IMR-90 (cell line): ENCODE results near the gene TNNC1. TPM values are rescaled to one million over a fixed set of nuclear protein-coding genes. Genes with fewer than 3 reads are reported as not detected.

Source experiments
- ATAC-seq: fragments of 200-7000 bp; cut with Tn5 transposase; 2 replicates; pipeline ENCODE4 v1.9.1; 2020; ENCODE audit warnings: low read depth, mild to moderate bottlenecking, moderate library complexity
- BruUV-seq: library from RNA; stranded (reverse); fragments of 400-500 nt; replicated peaks from 2 replicates; lab custom pipeline; 2021; lab: Mats Ljungman, UMichigan
- CTCF ChIA-PET: fragments of 300-600 bp; formaldehyde crosslinking; extraction: SDS; loops from one replicate; lab custom pipeline; 2021; ENCODE audit warnings: antibody characterized with exemption; lab: Yijun Ruan, JAX
- POLR2A ChIA-PET: fragments of 300-600 bp; sonication (Branson Sonifier 250); formaldehyde crosslinking; loops from one replicate; lab custom pipeline; 2022; ENCODE audit warnings: antibody characterized with exemption; ENCODE audit not compliant: unreplicated experiment; lab: Charles Lee
- DNase-seq: peaks from one replicate; pipeline ENCODE4 v3.0.0; 2013
- H2AFZ ChIP-seq: replicated peaks from 2 replicates; pipeline ENCODE3; 2013; ENCODE audit warnings: low read length, mild to moderate bottlenecking; ENCODE audit not compliant: poor library complexity
- H2AK5ac ChIP-seq: 2 replicates; pipeline ENCODE4 v1.6.1; 2013; ENCODE audit warnings: low read depth, low read length, inconsistent platforms
- H2AK9ac ChIP-seq: replicated peaks from 2 replicates; pipeline ENCODE3; 2013; ENCODE audit warnings: mild to moderate bottlenecking, low read depth, low read length, moderate library complexity; ENCODE audit not compliant: poor library complexity
- H2BK120ac ChIP-seq: 2 replicates; pipeline ENCODE4 v1.6.1; 2013; ENCODE audit warnings: low read depth, low read length, inconsistent platforms
- H2BK15ac ChIP-seq: 3 replicates; pipeline ENCODE4 v1.6.1; 2013; ENCODE audit warnings: low read depth, low read length, inconsistent platforms
- H2BK20ac ChIP-seq: 2 replicates; pipeline ENCODE4 v1.6.1; 2013; ENCODE audit warnings: low read depth, mild to moderate bottlenecking, inconsistent platforms, low read length, moderate library complexity
- H2BK5ac ChIP-seq: 2 replicates; pipeline ENCODE4 v1.6.1; 2013; ENCODE audit warnings: mild to moderate bottlenecking, low read depth, low read length, inconsistent platforms; ENCODE audit not compliant: poor library complexity, severe bottlenecking
- H3K14ac ChIP-seq: replicated peaks from 2 replicates; pipeline ENCODE4 v1.6.1; 2013; ENCODE audit warnings: low read depth, low read length, inconsistent platforms
- H3K18ac ChIP-seq: 2 replicates; pipeline ENCODE4 v1.6.1; 2013; ENCODE audit warnings: low read depth, low read length, control low read depth
- H3K23ac ChIP-seq: 2 replicates; pipeline ENCODE4 v1.6.1; 2013; ENCODE audit warnings: low read depth, low read length, inconsistent platforms
- H3K27ac ChIP-seq: 2 replicates; pipeline ENCODE4 v1.5.1; 2013; ENCODE audit warnings: mild to moderate bottlenecking, control low read depth, low read length; ENCODE audit not compliant: insufficient read depth
- H3K27me3 ChIP-seq: 2 replicates; pipeline ENCODE4 v1.6.1; 2013; ENCODE audit warnings: low read length; ENCODE audit not compliant: control insufficient read depth, insufficient read depth
- H3K36me3 ChIP-seq: 2 replicates; pipeline ENCODE4 v1.6.1; 2013; ENCODE audit warnings: low read length, mixed read lengths; ENCODE audit not compliant: control insufficient read depth, insufficient read depth
- H3K4ac ChIP-seq: 2 replicates; pipeline ENCODE4 v1.6.1; 2013; ENCODE audit warnings: low read depth, low read length, inconsistent platforms
- H3K4me1 ChIP-seq: 2 replicates; pipeline ENCODE4 v1.6.1; 2013; ENCODE audit warnings: low read length, mixed read lengths; ENCODE audit not compliant: control insufficient read depth, insufficient read depth
- H3K4me2 ChIP-seq: 2 replicates; pipeline ENCODE4 v1.6.1; 2013; ENCODE audit warnings: low read depth, mild to moderate bottlenecking, control low read depth, low read length, moderate library complexity
- H3K4me3 ChIP-seq: 2 replicates; pipeline ENCODE4 v1.5.1; 2013; ENCODE audit warnings: low read depth, mild to moderate bottlenecking, control low read depth, low read length, moderate library complexity; ENCODE audit not compliant: insufficient read depth
- H3K56ac ChIP-seq: 2 replicates; pipeline ENCODE4 v1.6.1; 2013; ENCODE audit warnings: low read length, inconsistent platforms; ENCODE audit not compliant: insufficient read depth; ENCODE audit errors: extremely low read depth
- H3K79me1 ChIP-seq, 2 experiments: 2 replicates each; pipeline ENCODE4 v1.6.1; 2013; ENCODE audit warnings: low read length in 2 of 2, inconsistent platforms in 1 of 2, low read depth in 1 of 2
- H3K9ac ChIP-seq: 2 replicates; pipeline ENCODE4 v1.6.1; 2013; ENCODE audit warnings: low read depth, low read length, control low read depth
- H3K9me1 ChIP-seq: 2 replicates; pipeline ENCODE4 v1.6.1; 2013; ENCODE audit warnings: low read length, inconsistent platforms; ENCODE audit not compliant: insufficient read depth
- H3K9me3 ChIP-seq: 2 replicates; pipeline ENCODE4 v1.6.1; 2013; ENCODE audit warnings: low read length; ENCODE audit not compliant: control insufficient read depth, insufficient read depth
- H4K20me1 ChIP-seq: 2 replicates; pipeline ENCODE4 v1.6.1; 2013; ENCODE audit warnings: low read length, inconsistent platforms; ENCODE audit not compliant: insufficient read depth
- H4K5ac ChIP-seq: 2 replicates; pipeline ENCODE4 v1.6.1; 2013; ENCODE audit warnings: mild to moderate bottlenecking, low read depth, low read length, control low read depth
- H4K8ac ChIP-seq, 2 experiments: 2 replicates each; pipeline ENCODE4 v1.6.1; 2013; ENCODE audit warnings: low read depth in 2 of 2, low read length in 2 of 2, control low read depth in 1 of 2, inconsistent platforms in 1 of 2
- H4K91ac ChIP-seq: 2 replicates; pipeline ENCODE4 v1.6.1; 2013; ENCODE audit warnings: low read depth, low read length, inconsistent platforms; ENCODE audit not compliant: insufficient read depth
- CTCF ChIP-seq: conservative IDR thresholded peaks from 2 replicates; pipeline ENCODE4 v1.5.1; 2012; ENCODE audit warnings: mild to moderate bottlenecking, low read depth, low read length, improper control_type of control experiment
- MAZ ChIP-seq: IDR thresholded peaks from 2 replicates; pipeline ENCODE4 v1.6.1; 2012; ENCODE audit warnings: low read depth, mild to moderate bottlenecking, low read length, improper control_type of control experiment, moderate library complexity, borderline replicate concordance
- MXI1 ChIP-seq: IDR thresholded peaks from 2 replicates; pipeline ENCODE4 v1.6.1; 2012; ENCODE audit warnings: low read depth, mild to moderate bottlenecking, low read length, moderate library complexity, borderline replicate concordance
- WGBS, 2 experiments: methylation state at CpG; one replicate each; pipeline versions ENCODE4 v1.1.5 to v1.1.7; 2013; ENCODE audit warnings: missing lambda C conversion rate in 2 of 2; ENCODE audit not compliant: insufficient read length in 1 of 2; ENCODE audit errors: extremely low coverage in 2 of 2; 5-methylcytosine and 5-hydroxymethylcytosine counted together
- dilution Hi-C: fragments of 300-500 bp; cut with HindIII; formaldehyde crosslinking; loops from one replicate; pipeline ENCODE4 v1.14.3; 2018; ENCODE audit warnings: low sequenced_read_pairs; ENCODE audit not compliant: unreplicated experiment
- in situ Hi-C: fragments of 300-500 bp; cut with MboI; formaldehyde crosslinking; loops from 3 replicates; pipeline ENCODE4 v1.14.3; 2019; ENCODE audit warnings: low sequenced_read_pairs, inconsistent platforms, mixed read lengths
- intact Hi-C: fragments of 100-400 bp; cut with micrococcal nuclease; formaldehyde crosslinking; loops from 2 replicates; pipeline ENCODE4 v1.10.0; 2022
- polyA plus RNA-seq, 3 experiments: library from polyadenylated mRNA; depleted of rRNA; stranded (reverse); fragments of >200 nt; gene quantifications; 2 replicates each; pipeline ENCODE4 v1.2.3, GENCODE V29; 2012; ENCODE audit warnings: low replicate concordance in 1 of 3
- total RNA-seq: library from RNA; depleted of rRNA; stranded (reverse); fragments of >200 nt; gene quantifications from 2 replicates; pipeline ENCODE4 v1.2.3, GENCODE V29; 2012

The TNNC1 gene
- total and polyA plus RNA-seq, 2 of the 4 experiments (the other 2 are of a cell fraction): 1.3 to 4.6 TPM

- Histone ChIP-seq H4K5ac (no peak overlapping the region), H3K14ac (no peak overlapping the region), H2BK20ac (no peak overlapping the region), H3K36me3 (no peaks in the 10 kb centered on the region), H3K27ac (no peak overlapping the region), H4K8ac (no peak overlapping the region), H2BK5ac (no peak overlapping the region), H3K4me3 (no peak overlapping the region), H3K9ac (no peak overlapping the region), H3K4ac (no peak overlapping the region), H3K9me3 (no peaks in the 10 kb centered on the region), H2BK120ac (no peak overlapping the region), H2BK15ac (no peak overlapping the region), H3K4me1 (peaks cover 8% of the 10 kb centered on the region; the same call in 1 of the 2 replicates), H3K23ac (no peak overlapping the region), H3K27me3 (peaks cover 22% of the 10 kb centered on the region), H3K18ac (no peak overlapping the region), H4K20me1 (no peaks in the 10 kb centered on the region), H3K4me2 (no peak overlapping the region), H3K56ac (no peak overlapping the region), H2AK9ac (no peak overlapping the region), H3K9me1 (no peaks in the 10 kb centered on the region), H2AK5ac (no peak overlapping the region), H4K91ac (no peak overlapping the region), H2AFZ (no peak overlapping the region), H3K79me1 (no peaks in the 10 kb centered on the region)
- dilution Hi-C loops (no loop called here), in situ Hi-C loops (no loop called here), intact Hi-C loops (no loop called here)
- ChIA-PET CTCF (interaction anchor here (0.5 to 1.4 kb wide), 3 partner anchors 14 to 622 kb away, joined by 3 to 4 read pairs (median 3); no protein-coding TSS in a partner anchor), POLR2A (interaction anchor here (0.5 kb wide), 1 partner anchor 139 kb away, joined by 13 read pairs; no protein-coding TSS in a partner anchor)
- TF ChIP-seq MXI1 (no peak), CTCF (no peak), MAZ (no peak)
- ATAC-seq (no peak), DNase-seq (no peak)
- BruUV-seq: no TSS peak
- WGBS, 2 experiments: 72% methylated on average over 3 of the region's 10 CpGs; no CpG with 5 or more reads in 1 of the 2 experiments
These were observed 22.2 kb downstream of the TNNC1 start for GRCh38 chr3:52431459-52432223.
